Measurements from ENCODE around the gene TLK2. TPM values are rescaled to one million over a fixed set of nuclear protein-coding genes. Genes with fewer than 3 reads are reported as not detected.

TLK2 gene
- total RNA-seq, 1 experiment from 2014 or later, result 56.1 TPM

- no TSS peak for BruUV-seq (replicated peaks)
- Mint-ChIP-seq H3K9me3 (ENCODE audit: unreplicated experiment) (no peaks in the 10 kb centered on the region), H3K4me1 (ENCODE audit: insufficient read depth, unreplicated experiment) (peaks cover 19% of the 10 kb centered on the region), H3K27ac (ENCODE audit: low read depth, unreplicated experiment) (no peak overlapping the region), H3K36me3 (ENCODE audit: insufficient read depth, unreplicated experiment) (no peaks in the 10 kb centered on the region), H3K4me3 (ENCODE audit: unreplicated experiment) (no peak overlapping the region), H3K27me3 (ENCODE audit: insufficient read depth, unreplicated experiment) (no peaks in the 10 kb centered on the region)
- no peak for DNase-seq (ENCODE audit: unreplicated experiment)
- no peak for TF ChIP-seq CTCF (IDR thresholded peaks at IDR 0.05; ENCODE audit: unreplicated experiment)
- POLR2A ChIA-PET, result no interaction called here
- CTCF ChIA-PET, result no interaction called here
- intact Hi-C loops (cut with micrococcal nuclease), result no loop called here
These were observed 152.7 kb downstream of the TLK2 start for GRCh38 chr17:62631086-62631935.

GRCh38 chr17:62631936-62632924 lies 153.6 kb downstream of the TLK2 start:
- Mint-ChIP-seq H3K4me3 (ENCODE audit: unreplicated experiment) (no peak overlapping the region), H3K9me3 (ENCODE audit: unreplicated experiment) (no peaks in the 10 kb centered on the region), H3K27ac (ENCODE audit: low read depth, unreplicated experiment) (no peak overlapping the region), H3K4me1 (ENCODE audit: insufficient read depth, unreplicated experiment) (peaks cover 14% of the 10 kb centered on the region), H3K36me3 (ENCODE audit: insufficient read depth, unreplicated experiment) (no peaks in the 10 kb centered on the region), H3K27me3 (ENCODE audit: insufficient read depth, unreplicated experiment) (no peaks in the 10 kb centered on the region)
- CTCF ChIA-PET, result interaction anchor here (0.8 kb wide), 1 partner anchor 9 kb away, joined by 3 read pairs; no protein-coding TSS in a partner anchor
- TF ChIP-seq CTCF (IDR thresholded peaks at IDR 0.05; ENCODE audit: unreplicated experiment), result no peak
- intact Hi-C loops (cut with micrococcal nuclease), result no loop called here
- POLR2A ChIA-PET, result no interaction called here
- no peak for DNase-seq (ENCODE audit: unreplicated experiment)
- no TSS peak for BruUV-seq (replicated peaks)

GRCh38 chr17:62637809-62638208 lies 159.2 kb downstream of the TLK2 start:
- no peaks in the 10 kb centered on the region for H3K27me3 Mint-ChIP-seq (ENCODE audit: insufficient read depth, unreplicated experiment)
- H3K27ac Mint-ChIP-seq (ENCODE audit: low read depth, unreplicated experiment), result no peak overlapping the region
- no peaks in the 10 kb centered on the region for H3K36me3 Mint-ChIP-seq (ENCODE audit: insufficient read depth, unreplicated experiment)
- no peak overlapping the region for H3K4me3 Mint-ChIP-seq (ENCODE audit: unreplicated experiment)
- no peak for DNase-seq (ENCODE audit: unreplicated experiment)
- intact Hi-C loops (cut with micrococcal nuclease), result no loop called here
- ChIA-PET POLR2A (no interaction called here), CTCF (interaction anchor here (0.6 to 1.4 kb wide), 2 partner anchors 34 to 1966 kb away, joined by 3 to 4 read pairs; no protein-coding TSS in a partner anchor)
- no peaks in the 10 kb centered on the region for H3K9me3 Mint-ChIP-seq (ENCODE audit: unreplicated experiment)
- BruUV-seq (replicated peaks), result no TSS peak
- peaks cover 4% of the 10 kb centered on the region for H3K4me1 Mint-ChIP-seq (ENCODE audit: insufficient read depth, unreplicated experiment)
- TF ChIP-seq CTCF (IDR thresholded peaks at IDR 0.05; ENCODE audit: unreplicated experiment), result no peak

DNA sequence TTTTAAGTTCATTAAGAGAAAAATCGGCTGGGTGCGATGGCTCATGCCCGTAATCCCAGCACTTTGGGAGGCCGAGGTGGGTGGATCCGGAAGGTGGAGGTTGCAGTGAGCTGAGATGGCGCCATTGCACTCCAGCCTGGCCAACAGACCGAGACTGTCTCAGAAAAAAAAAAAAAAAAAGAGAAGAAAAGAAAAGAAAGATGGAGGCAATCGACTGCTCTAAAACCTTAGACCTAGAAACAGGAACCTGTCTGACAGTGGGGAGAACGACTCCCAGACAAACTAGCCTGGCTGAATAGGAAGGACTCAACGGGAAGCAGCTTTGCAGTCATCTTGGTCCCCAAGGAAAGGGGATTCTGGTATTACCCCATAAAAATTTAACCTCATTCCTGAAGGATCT lies 162.5 kb downstream of the TLK2 start:
- no peak overlapping the region for H3K27ac Mint-ChIP-seq (ENCODE audit: low read depth, unreplicated experiment)
- POLR2A ChIA-PET, result no interaction called here
- H3K27me3 Mint-ChIP-seq (ENCODE audit: insufficient read depth, unreplicated experiment), result no peaks in the 10 kb centered on the region
- no peaks in the 10 kb centered on the region for H3K36me3 Mint-ChIP-seq (ENCODE audit: insufficient read depth, unreplicated experiment)
- intact Hi-C loops (cut with micrococcal nuclease), result no loop called here
- CTCF ChIA-PET, result interaction anchor here (0.6 kb wide), 1 partner anchor 705 kb away, joined by 4 read pairs; no protein-coding TSS in a partner anchor
- no TSS peak for BruUV-seq (replicated peaks)
- no peak for DNase-seq (ENCODE audit: unreplicated experiment)
- H3K4me3 Mint-ChIP-seq (ENCODE audit: unreplicated experiment), result no peak overlapping the region
- TF ChIP-seq CTCF (IDR thresholded peaks at IDR 0.05; ENCODE audit: unreplicated experiment), result no peak
- no peaks in the 10 kb centered on the region for H3K9me3 Mint-ChIP-seq (ENCODE audit: unreplicated experiment)
- no peaks in the 10 kb centered on the region for H3K4me1 Mint-ChIP-seq (ENCODE audit: insufficient read depth, unreplicated experiment)

Measured in MCF 10A (cell line).